GM23248 (cell line): ENCODE data around the gene PLCB1. TPM values are rescaled to one million over a fixed set of nuclear protein-coding genes. Genes with fewer than 3 reads are reported as not detected.

Source experiments
- DNase-seq: peaks from one replicate; pipeline ENCODE4 v3.0.0-alpha.2; 2015
- H2AFZ ChIP-seq: fragments of 200-600 bp; sonication (generic); 2 replicates; pipeline ENCODE4 v1.6.1; 2016; ENCODE audit warnings: antibody characterized with exemption
- H3F3A ChIP-seq: fragments of 200-600 bp; sonication (generic); 2 replicates; pipeline ENCODE4 v1.6.1; 2016; ENCODE audit warnings: mild to moderate bottlenecking, antibody characterized with exemption, mixed run types; ENCODE audit not compliant: insufficient read depth
- H3K27ac ChIP-seq: fragments of 200-600 bp; sonication (generic); 2 replicates; pipeline ENCODE4 v1.5.1; 2016; ENCODE audit warnings: mild to moderate bottlenecking
- H3K27me3 ChIP-seq: fragments of 200-600 bp; sonication (generic); replicated peaks from 2 replicates; pipeline ENCODE4 v1.6.1; 2016; ENCODE audit warnings: mild to moderate bottlenecking; ENCODE audit not compliant: insufficient read depth
- H3K36me3 ChIP-seq: fragments of 200-600 bp; sonication (generic); 2 replicates; pipeline ENCODE4 v1.6.1; 2016; ENCODE audit warnings: low read depth, mild to moderate bottlenecking
- H3K4me1 ChIP-seq: fragments of 200-600 bp; sonication (generic); 2 replicates; pipeline ENCODE4 v1.6.1; 2016; ENCODE audit warnings: mild to moderate bottlenecking; ENCODE audit not compliant: insufficient read depth
- H3K4me2 ChIP-seq: fragments of 200-600 bp; sonication (generic); one replicate; pipeline ENCODE4 v1.6.1; 2016; ENCODE audit warnings: mild to moderate bottlenecking; ENCODE audit not compliant: unreplicated experiment
- H3K4me3 ChIP-seq: fragments of 200-600 bp; sonication (generic); 2 replicates; pipeline ENCODE4 v1.5.1; 2016; ENCODE audit warnings: mild to moderate bottlenecking
- H3K79me2 ChIP-seq: fragments of 200-600 bp; sonication (generic); 2 replicates; pipeline ENCODE4 v1.6.1; 2016; ENCODE audit warnings: mild to moderate bottlenecking; ENCODE audit not compliant: insufficient read depth
- H3K9ac ChIP-seq: fragments of 200-600 bp; sonication (generic); 2 replicates; pipeline ENCODE4 v1.6.1; 2016; ENCODE audit warnings: mild to moderate bottlenecking
- H3K9me2 ChIP-seq: fragments of 200-600 bp; sonication (generic); 2 replicates; pipeline ENCODE4 v1.6.1; 2016; ENCODE audit warnings: mixed run types, mild to moderate bottlenecking, moderate library complexity; ENCODE audit not compliant: insufficient read depth
- H3K9me3 ChIP-seq: fragments of 200-600 bp; sonication (generic); one replicate; pipeline ENCODE4 v1.6.1; 2017; ENCODE audit warnings: low read depth
- H4K20me1 ChIP-seq: fragments of 200-600 bp; sonication (generic); 2 replicates; pipeline ENCODE4 v1.6.0; 2016; ENCODE audit not compliant: insufficient read depth
- EZH2 ChIP-seq: fragments of 200-600 bp; sonication (generic); IDR thresholded peaks from 2 replicates; pipeline ENCODE4 v1.6.1; 2018; ENCODE audit warnings: antibody characterized with exemption, mild to moderate bottlenecking; ENCODE audit not compliant: insufficient read depth, poor library complexity, severe bottlenecking
- EZH2phosphoT487 ChIP-seq: fragments of 200-600 bp; sonication (generic); IDR thresholded peaks from 2 replicates; pipeline ENCODE4 v1.6.1; 2018; ENCODE audit warnings: antibody characterized with exemption, moderate library complexity, mild to moderate bottlenecking, low read depth; ENCODE audit not compliant: insufficient read depth
- WGBS, 2 experiments: methylation state at CpG; one replicate each; pipeline ENCODE4 v1.1.6; 2015 to 2017; ENCODE audit warnings: low lambda C conversion rate in 2 of 2, low coverage in 1 of 2; ENCODE audit errors: missing lambda C conversion rate in 2 of 2; 5-methylcytosine and 5-hydroxymethylcytosine counted together
- in situ Hi-C: fragments of 300-500 bp; cut with MboI; formaldehyde crosslinking; loops from 2 replicates; pipeline ENCODE4 v1.15.0; 2020
- polyA plus RNA-seq: library from polyadenylated mRNA; unstranded; fragments of >200 nt; fragmentation: Nextera tagmentation; extraction: Ambion mirVana; gene quantifications from 2 replicates; pipeline ENCODE4 v1.2.1, GENCODE V29; 2016
- total RNA-seq: library from RNA; depleted of rRNA; stranded (reverse); fragments of >200 nt; shearing (Covaris generic); gene quantifications from 2 replicates; pipeline ENCODE4 v1.2.3, GENCODE V29; 2014

Gene PLCB1
- total and polyA plus RNA-seq, 2 experiments from 2014 or later: 3.7 to 12.8 TPM

DNA sequence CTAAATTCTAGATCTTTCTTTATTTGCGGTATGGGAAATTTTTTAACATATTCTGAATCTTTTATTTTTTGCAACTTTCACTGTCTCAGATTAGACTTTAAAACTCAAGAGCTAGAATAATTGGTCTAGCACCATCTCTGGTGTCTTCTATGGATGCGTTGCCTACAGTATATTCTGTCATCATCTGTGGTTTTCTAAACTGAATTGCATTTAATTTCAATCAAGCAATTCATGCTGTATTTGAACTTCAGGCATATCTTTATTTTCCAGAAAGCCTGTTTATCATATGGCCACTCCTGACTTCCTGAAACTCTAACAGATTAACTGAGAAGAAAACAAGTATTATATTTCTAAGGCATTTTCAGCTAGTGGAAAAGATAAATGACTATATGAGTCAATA is 281.6 kb downstream of the PLCB1 start:
- Histone ChIP-seq H3K79me2 (no peaks in the 10 kb centered on the region), H3K4me3 (no peak overlapping the region), H3K36me3 (no peaks in the 10 kb centered on the region), H3K4me2 (no peak overlapping the region), H3K4me1 (peaks cover 12% of the 10 kb centered on the region), H3K9me3 (no peaks in the 10 kb centered on the region), H2AFZ (no peak overlapping the region), H3K9me2 (no peaks in the 10 kb centered on the region), H4K20me1 (no peaks in the 10 kb centered on the region), H3F3A (peaks cover 7% of the 10 kb centered on the region; the same call in 1 of the 2 replicates), H3K27ac (no peak overlapping the region), H3K27me3 (no peaks in the 10 kb centered on the region), H3K9ac (no peak overlapping the region)
- in situ Hi-C loops: no loop called here
- DNase-seq: no peak
- TF ChIP-seq EZH2phosphoT487: no peak
- no peak for TF ChIP-seq EZH2
- WGBS, 2 experiments: 97 to 99% methylated on average over 2 of the region's 2 CpGs

- H3K79me2 ChIP-seq: no peaks in the 10 kb centered on the region
- H3K9me2 ChIP-seq: no peaks in the 10 kb centered on the region
- in situ Hi-C loops: no loop called here
- H3K4me3 ChIP-seq: no peak overlapping the region
- no peaks in the 10 kb centered on the region for H4K20me1 ChIP-seq
- TF ChIP-seq EZH2phosphoT487 (no peak), EZH2 (no peak)
- H2AFZ ChIP-seq: no peak overlapping the region
- peaks cover 7% of the 10 kb centered on the region; the same call in 1 of the 2 replicates for H3F3A ChIP-seq
- H3K27ac ChIP-seq: 0 out of 2 replicates have a peak overlapping the region, but pooled peaks have one; percentile 14
- H3K9ac ChIP-seq: no peak overlapping the region
- no peaks in the 10 kb centered on the region for H3K36me3 ChIP-seq
- no peaks in the 10 kb centered on the region for H3K9me3 ChIP-seq
- peak overlapping the region; percentile 28 for H3K4me2 ChIP-seq
- peaks cover 12% of the 10 kb centered on the region for H3K4me1 ChIP-seq
- peak; percentile 69 for DNase-seq
- no peaks in the 10 kb centered on the region for H3K27me3 ChIP-seq
Measured at GRCh38 chr20:8414586-8415274, 282.7 kb downstream of the PLCB1 start.

- H3K9me2 ChIP-seq: no peaks in the 10 kb centered on the region
- H4K20me1 ChIP-seq: no peaks in the 10 kb centered on the region
- no peaks in the 10 kb centered on the region for H3K79me2 ChIP-seq
- 20 to 26% methylated on average over 2 of the region's 2 CpGs for WGBS, 2 experiments
- H3K27ac ChIP-seq: no peak overlapping the region
- no peak overlapping the region for H3K4me2 ChIP-seq
- H3K27me3 ChIP-seq: no peaks in the 10 kb centered on the region
- in situ Hi-C loops: no loop called here
- H3K36me3 ChIP-seq: no peaks in the 10 kb centered on the region
- H3K9ac ChIP-seq: no peak overlapping the region
- 0 out of 2 replicates have a peak, but pooled peaks cover 5% of the 10 kb centered on the region for H3F3A ChIP-seq
- peaks cover 11% of the 10 kb centered on the region for H3K4me1 ChIP-seq
- no peak overlapping the region for H3K4me3 ChIP-seq
- H3K9me3 ChIP-seq: no peaks in the 10 kb centered on the region
- no peak for TF ChIP-seq EZH2
- no peak for TF ChIP-seq EZH2phosphoT487
- H2AFZ ChIP-seq: no peak overlapping the region
- DNase-seq: peak; percentile 35
Measured at GRCh38 chr20:8421981-8422380, 289.9 kb downstream of the PLCB1 start.

DNA sequence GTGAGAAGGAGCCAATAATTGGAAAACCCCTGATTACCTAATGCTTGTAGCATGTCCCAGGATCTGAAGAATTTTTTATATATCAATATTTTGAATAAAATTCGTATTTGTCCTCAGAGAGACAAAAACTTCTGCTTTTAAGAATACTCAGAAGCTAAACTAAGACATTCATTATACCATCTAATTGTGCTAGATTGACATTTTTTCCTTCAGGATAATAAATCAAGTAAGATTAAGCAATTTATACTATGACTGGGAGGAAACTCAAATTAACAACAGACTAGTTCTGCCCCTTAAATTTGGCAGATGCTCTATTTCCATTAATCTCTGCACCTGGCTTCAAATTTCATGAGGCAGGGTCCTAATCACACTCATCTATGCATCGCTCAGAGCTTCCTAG is 291.4 kb downstream of the PLCB1 start:
- Histone ChIP-seq H3K27me3 (no peaks in the 10 kb centered on the region), H3K79me2 (no peaks in the 10 kb centered on the region), H3K4me3 (no peak overlapping the region), H3K4me1 (peaks cover 11% of the 10 kb centered on the region), H3F3A (0 out of 2 replicates have a peak, but pooled peaks cover 5% of the 10 kb centered on the region), H3K4me2 (peak overlapping the region; percentile 9), H3K36me3 (no peaks in the 10 kb centered on the region), H3K27ac (no peak overlapping the region), H3K9ac (no peak overlapping the region), H3K9me3 (no peaks in the 10 kb centered on the region), H2AFZ (no peak overlapping the region), H4K20me1 (no peaks in the 10 kb centered on the region), H3K9me2 (no peaks in the 10 kb centered on the region)
- DNase-seq: no peak
- 73 to 81% methylated on average over 2 of the region's 2 CpGs for WGBS, 2 experiments
- TF ChIP-seq EZH2: no peak
- no peak for TF ChIP-seq EZH2phosphoT487
- in situ Hi-C loops: no loop called here

GRCh38 chr20:8424010-8424409 is 291.9 kb downstream of the PLCB1 start:
- H3K27me3 ChIP-seq: no peaks in the 10 kb centered on the region
- H3K36me3 ChIP-seq: no peaks in the 10 kb centered on the region
- H3K4me1 ChIP-seq: peaks cover 11% of the 10 kb centered on the region
- no peak for TF ChIP-seq EZH2
- TF ChIP-seq EZH2phosphoT487: no peak
- no peaks in the 10 kb centered on the region for H3K9me2 ChIP-seq
- H3K79me2 ChIP-seq: no peaks in the 10 kb centered on the region
- H4K20me1 ChIP-seq: no peaks in the 10 kb centered on the region
- in situ Hi-C loops: no loop called here
- no peak overlapping the region for H3K27ac ChIP-seq
- no peak overlapping the region for H3K9ac ChIP-seq
- H3F3A ChIP-seq: 0 out of 2 replicates have a peak, but pooled peaks cover 5% of the 10 kb centered on the region
- 34 to 56% methylated on average over 2 of the region's 2 CpGs for WGBS, 2 experiments
- no peak overlapping the region for H2AFZ ChIP-seq
- peak overlapping the region; percentile 9 for H3K4me2 ChIP-seq
- no peaks in the 10 kb centered on the region for H3K9me3 ChIP-seq
- no peak overlapping the region for H3K4me3 ChIP-seq
- DNase-seq: peak; percentile 21
